Stimulated activated effector memory CD8-positive, alpha-beta T cell treated with anti-CD3 and anti-CD28 coated beads, Interleukin-12 subunit alpha, Interleukin-12 subunit beta, amount 100 ng/mL, for 72 hours (primary cell): ENCODE measurements around the gene ZFAND2B.

Experiments
- ATAC-seq: fragments of 150-1000 bp; cut with Tn5 transposase; 2 replicates; pipeline ENCODE4 v1.10.0; 2021
- DNase-seq, 2 donors: peaks; one replicate each; pipeline ENCODE4 v3.0.0; 2021 to 2022; ENCODE audit warnings: low spot score in 2 of 2
- H3K27ac Mint-ChIP-seq: one replicate; pipeline ENCODE4 v1.8.0; 2022; ENCODE audit warnings: mild to moderate bottlenecking, mixed read lengths
- H3K36me3 Mint-ChIP-seq: one replicate; pipeline ENCODE4 v1.8.0; 2022; ENCODE audit warnings: mild to moderate bottlenecking, mixed read lengths
- H3K4me1 Mint-ChIP-seq: one replicate; pipeline ENCODE4 v1.8.0; 2022; ENCODE audit warnings: mixed read lengths
- H3K4me3 Mint-ChIP-seq: one replicate; pipeline ENCODE4 v1.8.0; 2022; ENCODE audit warnings: mild to moderate bottlenecking, mixed read lengths
- H3K9me3 Mint-ChIP-seq: one replicate; pipeline ENCODE4 v1.8.0; 2022; ENCODE audit warnings: mixed read lengths

ZFAND2B gene

GRCh38 chr2:219172231-219173154, 34.1 kb upstream of the ZFAND2B start:
- Mint-ChIP-seq H3K9me3 (no peaks in the 10 kb centered on the region), H3K27ac (peak overlapping the region; percentile 81), H3K4me1 (peaks cover 63% of the 10 kb centered on the region), H3K36me3 (peaks cover 71% of the 10 kb centered on the region), H3K4me3 (no peak overlapping the region)
- no peak for DNase-seq
- ATAC-seq, result no peak

DNA sequence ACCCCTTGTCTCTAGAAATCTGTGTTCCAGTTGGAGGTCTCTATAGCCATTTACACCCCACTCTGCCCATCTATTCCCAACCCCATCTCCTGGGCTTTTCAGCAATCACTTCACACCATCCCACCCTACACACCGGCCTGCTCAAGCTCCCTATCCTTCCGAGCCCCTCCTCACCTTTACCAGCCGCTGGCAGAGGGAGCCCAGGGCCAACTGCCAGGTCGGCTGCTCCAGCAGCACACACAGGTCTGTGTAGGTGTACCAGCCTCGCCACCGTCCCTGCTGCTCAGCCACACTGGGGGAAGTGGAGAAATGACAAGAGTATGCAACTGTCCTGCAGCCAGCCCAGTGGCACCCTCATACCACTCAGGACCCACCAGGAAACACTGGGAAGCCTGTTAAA, 33.4 kb upstream of the ZFAND2B start:
- ATAC-seq, result no peak
- H3K4me3 Mint-ChIP-seq, result no peak overlapping the region
- H3K27ac Mint-ChIP-seq, result peak overlapping the region; percentile 81
- peaks cover 65% of the 10 kb centered on the region for H3K4me1 Mint-ChIP-seq
- H3K9me3 Mint-ChIP-seq, result no peaks in the 10 kb centered on the region
- peaks cover 76% of the 10 kb centered on the region for H3K36me3 Mint-ChIP-seq
- no peak for DNase-seq

DNA sequence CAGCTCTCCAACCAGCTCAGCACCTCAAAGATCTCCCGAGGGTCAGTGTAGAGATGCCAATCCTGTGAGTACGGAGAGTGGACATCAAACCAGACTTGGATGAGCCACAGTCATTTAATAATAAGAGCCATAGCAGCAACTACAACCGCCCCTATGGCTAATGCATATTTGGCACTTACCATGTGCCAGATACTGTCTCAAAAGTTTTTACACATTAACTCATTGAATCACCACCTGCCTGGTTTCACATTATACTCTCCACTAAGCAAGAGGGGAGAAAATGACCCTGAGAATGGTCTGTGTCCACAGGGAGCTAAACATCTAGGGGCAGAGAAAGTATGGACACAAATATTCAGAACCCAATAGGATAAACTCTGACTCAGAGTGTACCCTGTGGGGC, 32.4 kb upstream of the ZFAND2B start:
- H3K4me3 Mint-ChIP-seq, result peak overlapping the region; percentile 96
- H3K4me1 Mint-ChIP-seq, result peaks cover 61% of the 10 kb centered on the region
- no peak for DNase-seq
- peak overlapping the region; percentile 85 for H3K27ac Mint-ChIP-seq
- no peak for ATAC-seq
- no peaks in the 10 kb centered on the region for H3K9me3 Mint-ChIP-seq
- peaks cover 84% of the 10 kb centered on the region for H3K36me3 Mint-ChIP-seq

- no peaks in the 10 kb centered on the region for H3K9me3 Mint-ChIP-seq
- peaks cover 59% of the 10 kb centered on the region for H3K4me1 Mint-ChIP-seq
- no peak for DNase-seq
- no peak for ATAC-seq
- H3K36me3 Mint-ChIP-seq, result peaks cover 87% of the 10 kb centered on the region
- H3K4me3 Mint-ChIP-seq, result peak overlapping the region; percentile 96
- peak overlapping the region; percentile 85 for H3K27ac Mint-ChIP-seq
Observed at GRCh38 chr2:219174801-219175200, 31.8 kb upstream of the ZFAND2B start.

DNA sequence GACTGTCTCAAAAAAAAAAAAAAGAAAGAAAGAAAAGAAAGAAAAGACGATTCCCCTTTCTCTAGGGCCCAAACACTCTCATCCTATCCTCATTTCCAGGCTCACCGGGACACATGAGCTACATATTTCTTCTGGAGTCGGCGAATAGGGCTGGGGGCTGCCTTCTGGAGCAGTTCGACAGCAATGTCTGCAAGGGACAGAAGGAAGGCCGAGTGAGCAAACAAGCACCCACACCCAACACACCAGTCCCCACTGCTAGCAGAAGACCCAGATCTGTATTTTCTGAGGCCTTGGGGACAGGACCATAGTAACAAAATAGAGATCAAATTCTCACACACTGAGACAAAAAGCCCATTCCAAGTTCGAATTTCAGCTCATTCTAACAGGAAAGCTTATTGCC, 31.1 kb upstream of the ZFAND2B start:
- H3K9me3 Mint-ChIP-seq, result no peaks in the 10 kb centered on the region
- H3K4me3 Mint-ChIP-seq, result peak overlapping the region; percentile 96
- H3K4me1 Mint-ChIP-seq, result peaks cover 54% of the 10 kb centered on the region
- H3K36me3 Mint-ChIP-seq, result peaks cover 87% of the 10 kb centered on the region
- DNase-seq (no peak), ATAC-seq (no peak)
- H3K27ac Mint-ChIP-seq, result peak overlapping the region; percentile 99

GRCh38 chr2:219175928-219176817, 30.4 kb upstream of the ZFAND2B start:
- Mint-ChIP-seq H3K4me3 (peak overlapping the region; percentile 96), H3K36me3 (peaks cover 88% of the 10 kb centered on the region), H3K9me3 (no peaks in the 10 kb centered on the region), H3K4me1 (peaks cover 57% of the 10 kb centered on the region), H3K27ac (peak overlapping the region; percentile 99)
- peak; percentile 25 to 74 for DNase-seq
- peak; percentile 31 for ATAC-seq

DNA sequence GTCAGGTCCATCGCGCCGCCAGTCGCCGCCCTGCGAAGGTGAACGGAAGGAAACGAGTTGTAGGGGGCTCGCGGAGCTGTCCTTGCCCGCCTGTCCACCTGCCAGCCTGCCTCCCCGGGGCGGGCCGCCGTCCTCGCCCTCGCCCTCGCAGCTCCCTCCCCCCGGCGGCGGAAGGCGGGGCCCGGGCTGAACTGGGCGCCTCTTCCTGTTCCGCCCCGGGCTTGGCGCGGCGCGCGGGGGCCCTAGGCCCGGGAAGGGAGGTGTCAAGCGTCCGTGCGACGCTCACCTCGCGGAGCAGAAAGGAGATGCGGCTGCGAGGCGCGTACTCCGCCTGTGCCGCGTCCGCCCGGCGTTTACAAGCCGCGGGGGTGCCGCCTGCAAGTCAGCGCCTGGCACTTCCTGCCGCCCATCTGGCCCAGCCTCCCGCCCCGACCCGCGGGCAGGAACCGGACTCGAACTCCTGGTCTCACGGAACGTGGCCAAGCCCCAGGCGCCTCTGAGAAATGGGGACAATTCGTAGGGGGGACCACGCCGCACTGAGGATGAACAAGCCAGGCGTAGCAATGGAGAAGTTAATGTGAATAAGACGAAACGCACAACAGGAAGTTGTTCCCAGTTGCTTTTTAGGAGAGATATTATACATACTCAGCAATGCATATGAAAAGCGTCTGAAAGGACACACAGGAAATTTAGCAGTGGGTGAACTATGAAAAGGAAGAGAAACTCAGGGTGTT, 29.6 kb upstream of the ZFAND2B start, which contains the start of gene CNPPD1:
TSS of gene CNPPD1 (minus strand) at position 108 of the 734 bp plus-strand sequence. CDS start at position 11, 97 bp downstream.
- peaks cover 61% of the 10 kb centered on the region for H3K4me1 Mint-ChIP-seq
- peak within 1 kb of the TSS; percentile 99 for H3K27ac Mint-ChIP-seq
- H3K9me3 Mint-ChIP-seq, result no peaks in the 10 kb centered on the region
- ATAC-seq (peak; percentile 86), DNase-seq (peak; percentile 84 to 92)
- H3K36me3 Mint-ChIP-seq, result peaks cover 88% of the 10 kb centered on the region
- peak within 1 kb of the TSS; percentile 96 for H3K4me3 Mint-ChIP-seq

- Mint-ChIP-seq H3K4me1 (peaks cover 64% of the 10 kb centered on the region), H3K9me3 (no peaks in the 10 kb centered on the region)
Observed at GRCh38 chr2:219177552-219178376, 28.8 kb upstream of the ZFAND2B start, which contains the start of gene RETREG2. TSS of gene RETREG2 (plus strand) at chr2:219178275. CDS start at chr2:219178353, 78 bp downstream.

DNA sequence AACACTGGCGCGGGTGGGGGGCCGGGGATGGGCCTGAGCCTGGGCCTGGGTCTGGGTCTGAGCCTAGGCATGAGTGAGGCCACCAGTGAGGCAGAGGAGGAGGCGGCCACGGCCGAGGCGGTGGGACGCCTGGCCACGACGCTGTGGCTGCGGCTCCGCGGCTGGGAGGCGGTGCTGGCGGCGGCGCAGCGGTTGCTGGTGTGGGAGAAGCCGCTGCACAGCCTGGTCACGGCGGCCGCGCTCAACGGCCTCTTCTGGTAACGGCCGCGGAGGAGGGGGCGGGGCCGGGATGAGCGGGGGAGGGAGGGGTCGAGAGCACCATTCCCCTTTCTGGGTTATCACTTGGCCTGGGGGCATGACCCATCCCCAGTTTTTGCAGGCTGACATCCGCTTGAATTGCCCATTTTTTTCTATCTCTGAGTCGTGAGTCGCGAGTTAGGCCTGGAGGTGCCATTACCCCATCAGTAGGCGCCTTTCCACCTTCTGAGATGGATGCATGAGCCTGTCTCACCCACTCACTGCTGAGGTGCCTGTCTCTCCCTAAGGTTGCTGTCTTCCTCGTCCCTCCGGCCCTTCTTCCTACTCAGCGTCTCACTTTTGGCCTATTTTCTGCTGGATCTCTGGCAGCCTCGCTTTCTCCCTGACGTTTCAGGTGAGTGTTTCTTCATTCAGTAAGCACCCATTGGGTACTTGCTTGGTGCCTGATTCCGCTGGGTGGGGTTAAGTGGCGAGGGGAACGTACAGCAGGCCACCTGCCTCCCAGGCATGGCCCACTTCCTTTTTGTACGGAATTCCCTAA, 28.0 kb upstream of the ZFAND2B start:
- Mint-ChIP-seq H3K27ac (peak overlapping the region; percentile 99), H3K9me3 (no peaks in the 10 kb centered on the region), H3K4me1 (peaks cover 66% of the 10 kb centered on the region), H3K4me3 (peak overlapping the region; percentile 96), H3K36me3 (peaks cover 88% of the 10 kb centered on the region)
- DNase-seq, result no peak
- no peak for ATAC-seq

More at GRCh38 chr2:219177552-219178376, 28.8 kb upstream of the ZFAND2B start, which contains the start of gene RETREG2:
- Mint-ChIP-seq H3K36me3 (peaks cover 88% of the 10 kb centered on the region), H3K27ac (peak within 1 kb of the TSS; percentile 99), H3K4me3 (peak within 1 kb of the TSS; percentile 96)
- DNase-seq, result peak; percentile 67 to 90
- peak; percentile 74 for ATAC-seq

- no peak for ATAC-seq
Observed at GRCh38 chr2:219179601-219180465, 26.7 kb upstream of the ZFAND2B start.

DNA sequence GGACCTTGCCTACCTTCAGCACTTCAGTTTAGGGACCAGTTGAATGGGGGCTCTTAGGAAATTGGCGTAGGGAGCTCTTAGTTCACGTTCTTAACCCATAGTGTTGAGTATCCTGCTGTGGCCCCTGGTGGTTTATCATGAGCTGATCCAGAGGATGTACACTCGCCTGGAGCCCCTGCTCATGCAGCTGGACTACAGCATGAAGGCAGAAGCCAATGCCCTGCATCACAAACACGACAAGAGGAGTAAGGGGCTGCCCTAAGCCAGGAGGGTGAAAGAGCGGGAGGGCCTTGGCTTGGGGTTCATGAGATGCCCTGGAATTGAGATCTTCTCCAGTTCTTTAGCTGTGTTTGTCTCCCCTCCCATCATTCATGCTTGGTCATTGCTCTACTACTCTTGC, 25.6 kb upstream of the ZFAND2B start:
- H3K4me3 Mint-ChIP-seq, result no peak overlapping the region
- peaks cover 48% of the 10 kb centered on the region for H3K4me1 Mint-ChIP-seq
- no peak for DNase-seq
- peaks cover 84% of the 10 kb centered on the region for H3K36me3 Mint-ChIP-seq
- ATAC-seq, result no peak
- H3K9me3 Mint-ChIP-seq, result no peaks in the 10 kb centered on the region
- peak overlapping the region; percentile 99 for H3K27ac Mint-ChIP-seq

More at GRCh38 chr2:219179601-219180465, 26.7 kb upstream of the ZFAND2B start:
- H3K27ac Mint-ChIP-seq, result peak overlapping the region; percentile 99
- no peak for DNase-seq
- peaks cover 56% of the 10 kb centered on the region for H3K4me1 Mint-ChIP-seq
- H3K36me3 Mint-ChIP-seq, result peaks cover 88% of the 10 kb centered on the region
- H3K4me3 Mint-ChIP-seq, result peak overlapping the region; percentile 96
- no peaks in the 10 kb centered on the region for H3K9me3 Mint-ChIP-seq

DNA sequence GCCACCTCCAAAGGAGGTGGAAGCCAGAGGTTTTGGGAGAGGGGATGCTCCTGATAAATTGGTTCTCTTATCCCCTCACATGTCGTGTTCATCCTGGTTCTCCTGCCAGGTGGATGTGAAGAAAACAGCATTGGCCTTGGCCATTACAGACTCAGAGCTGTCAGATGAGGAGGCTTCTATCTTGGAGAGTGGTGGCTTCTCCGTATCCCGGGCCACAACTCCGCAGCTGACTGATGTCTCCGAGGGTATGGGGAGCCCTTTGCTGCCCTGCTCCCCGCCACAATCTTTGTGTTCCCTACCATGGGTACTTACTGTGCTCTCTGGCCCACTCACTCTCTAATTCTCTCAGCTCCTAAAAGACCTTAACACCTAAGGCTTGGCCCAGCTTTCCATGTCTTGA, 25.1 kb upstream of the ZFAND2B start:
- peak overlapping the region; percentile 99 for H3K27ac Mint-ChIP-seq
- H3K4me3 Mint-ChIP-seq, result no peak overlapping the region
- DNase-seq, result no peak
- no peak for ATAC-seq
- peaks cover 87% of the 10 kb centered on the region for H3K36me3 Mint-ChIP-seq
- H3K9me3 Mint-ChIP-seq, result no peaks in the 10 kb centered on the region
- H3K4me1 Mint-ChIP-seq, result peaks cover 48% of the 10 kb centered on the region
